CD8-positive, alpha-beta memory T cell (primary cell): ENCODE data around the gene PPP1R1B. TPM values are rescaled to one million over a fixed set of nuclear protein-coding genes. Genes with fewer than 3 reads are reported as not detected.

ENCODE experiments used
- CTCF ChIA-PET: fragments of 350-600 bp; sonication (Branson Sonifier 250); formaldehyde crosslinking; loops from one replicate; lab custom pipeline; 2021; ENCODE audit warnings: antibody characterized with exemption; lab: Charles Lee
- POLR2A ChIA-PET: fragments of 350-600 bp; sonication (Branson Sonifier 250); formaldehyde crosslinking; loops from one replicate; lab custom pipeline; 2021; ENCODE audit warnings: antibody characterized with exemption; lab: Charles Lee
- DNase-seq, 5 donors: peaks; one replicate each; pipeline versions ENCODE4 v3.0.0 to v3.0.0-alpha.2; 2020 to 2022; ENCODE audit warnings: mixed read lengths in 1 of 5
- H3K27ac ChIP-seq: one replicate; pipeline ENCODE4 v1.7.0; 2013; ENCODE audit warnings: low read depth, mild to moderate bottlenecking, low read length, moderate library complexity
- H3K27me3 ChIP-seq: 2 replicates; pipeline ENCODE4 v1.7.0; 2013; ENCODE audit warnings: low read length, mild to moderate bottlenecking; ENCODE audit not compliant: insufficient read depth, poor library complexity, severe bottlenecking
- H3K36me3 ChIP-seq: 2 replicates; pipeline ENCODE4 v1.7.0; 2013; ENCODE audit warnings: mild to moderate bottlenecking, low read length, moderate library complexity; ENCODE audit not compliant: insufficient read depth
- H3K4me1 ChIP-seq: 2 replicates; pipeline ENCODE4 v1.7.0; 2013; ENCODE audit warnings: mild to moderate bottlenecking, low read length, moderate library complexity; ENCODE audit not compliant: insufficient read depth
- H3K4me3 ChIP-seq: 2 replicates; pipeline ENCODE4 v1.7.0; 2013; ENCODE audit warnings: mild to moderate bottlenecking, low read length
- H3K9me3 ChIP-seq: 2 replicates; pipeline ENCODE4 v1.7.0; 2013; ENCODE audit warnings: mild to moderate bottlenecking, low read length
- H3K27ac Mint-ChIP-seq, 8 donors: one replicate each; pipeline ENCODE4 v1.8.0; 2020 to 2021; ENCODE audit warnings: mixed read lengths in 8 of 8, mild to moderate bottlenecking in 6 of 8, inconsistent platforms in 3 of 8, moderate library complexity in 3 of 8
- H3K27me3 Mint-ChIP-seq, 2 donors: one replicate each; pipeline ENCODE4 v1.8.0; 2020 to 2021; ENCODE audit warnings: mixed read lengths in 2 of 2, mild to moderate bottlenecking in 1 of 2, moderate library complexity in 1 of 2
- H3K36me3 Mint-ChIP-seq, 3 donors: one replicate each; pipeline ENCODE4 v1.8.0; 2020 to 2021; ENCODE audit warnings: mixed read lengths in 3 of 3, inconsistent platforms in 1 of 3, mild to moderate bottlenecking in 1 of 3
- H3K4me1 Mint-ChIP-seq, 3 donors: one replicate each; pipeline ENCODE4 v1.8.0; 2020 to 2021; ENCODE audit warnings: mixed read lengths in 3 of 3, inconsistent platforms in 1 of 3, mild to moderate bottlenecking in 1 of 3
- H3K4me3 Mint-ChIP-seq, 7 donors: one replicate each; pipeline ENCODE4 v1.8.0; 2020 to 2021; ENCODE audit warnings: mixed read lengths in 7 of 7, mild to moderate bottlenecking in 6 of 7, moderate library complexity in 4 of 7, inconsistent platforms in 2 of 7
- H3K9me3 Mint-ChIP-seq, 5 donors: one replicate each; pipeline ENCODE4 v1.8.0; 2020 to 2022; ENCODE audit warnings: mixed read lengths in 5 of 5, mild to moderate bottlenecking in 3 of 5, moderate library complexity in 2 of 5, inconsistent platforms in 1 of 5
- polyA plus RNA-seq: library from polyadenylated mRNA; unstranded; fragments of 300-500 nt; fragmentation: Illumina TruSeq; gene quantifications from one replicate; pipeline ENCODE4 v1.2.3, GENCODE V29; 2021
- total RNA-seq, 2 experiments: library from RNA; stranded (reverse); gene quantifications; one replicate each; pipeline ENCODE4 v1.2.3, GENCODE V29; 2021

Gene PPP1R1B
- total and polyA plus RNA-seq, 3 experiments from 2014 or later: not detected

- peaks cover 9% of the 10 kb centered on the region for H3K4me1 ChIP-seq
- no peak overlapping the region for H3K27ac ChIP-seq
- DNase-seq: no peak
- H3K36me3 ChIP-seq: no peaks in the 10 kb centered on the region
- Mint-ChIP-seq H3K27ac (no peak overlapping the region), H3K36me3 (peaks cover 0 to 2% (median 0%) of the 10 kb centered on the region in 3 donors), H3K9me3 (peaks cover 0 to 2% (median 0%) of the 10 kb centered on the region in 5 donors), H3K27me3 (peaks cover 12 to 38% of the 10 kb centered on the region in 2 donors), H3K4me1 (peaks cover 0 to 9% (median 7%) of the 10 kb centered on the region in 3 donors), H3K4me3 (peak overlapping the region in 1 of 7 donors; percentile 38)
- ChIA-PET POLR2A (no interaction called here), CTCF (interaction anchor here (1.1 to 3.7 kb wide), 3 partner anchors 8 to 53 kb away, joined by 3 to 15 read pairs (median 3); partner anchors contain the start of gene PNMT)
- H3K27me3 ChIP-seq: peaks cover 4% of the 10 kb centered on the region
- no peak overlapping the region for H3K4me3 ChIP-seq
- H3K9me3 ChIP-seq: no peaks in the 10 kb centered on the region
Observed at GRCh38 chr17:39615434-39615833, 11.3 kb upstream of the PPP1R1B start.

DNA sequence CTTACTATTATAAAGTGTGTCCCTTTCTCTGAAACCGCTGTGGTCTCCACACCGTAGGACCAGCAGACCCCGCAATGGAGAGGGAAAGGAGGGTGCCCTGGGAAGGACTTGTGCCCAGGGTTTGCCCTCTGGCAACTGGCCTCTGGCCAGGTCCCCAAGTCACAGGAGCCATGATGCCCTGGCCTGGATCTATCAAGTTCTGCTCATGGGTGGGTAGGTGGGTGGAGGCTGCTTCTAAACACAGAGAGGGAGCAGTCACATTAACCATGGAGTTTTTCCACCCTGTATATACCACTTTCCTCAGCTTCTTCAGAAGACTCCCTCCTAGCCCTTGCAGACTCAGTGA, 9.7 kb upstream of the PPP1R1B start:
- H3K36me3 ChIP-seq: no peaks in the 10 kb centered on the region
- no peak overlapping the region for H3K27ac ChIP-seq
- peak overlapping the region; percentile 41 for H3K4me3 ChIP-seq
- Mint-ChIP-seq H3K9me3 (no peaks in the 10 kb centered on the region), H3K4me1 (peaks cover 4 to 12% (median 11%) of the 10 kb centered on the region in 3 donors), H3K4me3 (peak overlapping the region; percentile 54 to 85 (median 66)), H3K27me3 (peaks cover 9 to 29% of the 10 kb centered on the region in 2 donors), H3K27ac (no peak overlapping the region), H3K36me3 (peaks cover 0 to 2% (median 0%) of the 10 kb centered on the region in 3 donors)
- CTCF ChIA-PET: interaction anchor here (1.0 to 11.4 kb wide), 2 partner anchors 17 to 35 kb away, joined by 4 to 161 read pairs; partner anchors contain the start of gene STARD3
- no peak for DNase-seq
- peaks cover 12% of the 10 kb centered on the region for H3K4me1 ChIP-seq
- H3K9me3 ChIP-seq: no peaks in the 10 kb centered on the region
- POLR2A ChIA-PET: no interaction called here
- peaks cover 4% of the 10 kb centered on the region for H3K27me3 ChIP-seq

DNA sequence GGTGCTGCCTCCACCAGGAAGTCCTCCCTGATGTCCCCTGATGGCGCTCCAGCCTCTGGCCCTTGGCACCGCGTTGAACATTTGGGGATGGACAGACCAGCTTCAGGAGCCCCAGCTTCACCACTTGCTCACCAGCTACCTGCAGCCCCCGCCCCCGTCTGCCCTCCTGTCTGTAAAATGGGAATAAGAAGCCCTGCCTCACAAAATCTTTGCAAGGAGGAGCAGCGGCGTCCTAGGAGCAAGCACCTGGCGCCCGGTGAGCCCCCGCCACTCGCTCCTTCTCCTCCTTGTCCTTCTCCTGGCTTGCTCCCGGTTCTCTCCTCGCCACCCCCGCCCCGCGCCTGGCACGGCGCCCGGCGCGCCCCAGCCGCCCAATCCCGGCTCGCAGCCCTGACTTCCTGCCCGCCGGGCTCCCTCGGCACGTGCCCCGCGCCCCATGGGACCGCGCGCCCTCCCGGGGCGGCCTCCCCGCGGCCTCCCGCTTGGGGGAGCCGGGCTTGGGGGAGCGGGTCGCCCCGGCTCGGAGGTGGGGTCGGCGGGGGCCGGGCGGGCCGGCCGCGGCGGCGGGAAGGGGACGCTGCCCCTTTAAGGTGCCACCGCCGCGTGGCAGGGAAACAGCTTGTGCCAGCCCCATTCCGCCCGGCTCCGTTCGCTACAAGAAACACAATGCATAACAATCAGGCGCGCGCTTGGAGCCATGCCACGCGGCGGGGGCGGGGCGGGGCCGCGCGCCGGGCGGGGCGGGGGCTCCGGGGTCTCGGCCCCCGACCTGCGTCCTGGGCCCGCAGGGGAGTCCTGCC, 9.1 kb upstream of the PPP1R1B start:
- Histone ChIP-seq H3K4me3 (peak overlapping the region; percentile 41), H3K36me3 (no peaks in the 10 kb centered on the region), H3K27me3 (peaks cover 4% of the 10 kb centered on the region), H3K9me3 (no peaks in the 10 kb centered on the region), H3K4me1 (peaks cover 16% of the 10 kb centered on the region), H3K27ac (no peak overlapping the region)
- H3K4me3 Mint-ChIP-seq: peak overlapping the region; percentile 72 to 90 (median 82)
- H3K4me1 Mint-ChIP-seq: peaks cover 10 to 17% (median 16%) of the 10 kb centered on the region in 3 donors
- CTCF ChIA-PET: interaction anchor here (1.0 to 11.4 kb wide), 3 partner anchors 16 to 70 kb away, joined by 4 to 161 read pairs (median 5); partner anchors contain the start of gene STARD3
- peak; percentile 32 to 68 (median 47) for DNase-seq
- H3K36me3 Mint-ChIP-seq: peaks cover 0 to 2% (median 0%) of the 10 kb centered on the region in 3 donors
- no peaks in the 10 kb centered on the region for H3K9me3 Mint-ChIP-seq
- H3K27ac Mint-ChIP-seq: no peak overlapping the region
- POLR2A ChIA-PET: no interaction called here
- H3K27me3 Mint-ChIP-seq: peaks cover 9 to 29% of the 10 kb centered on the region in 2 donors

GRCh38 chr17:39618246-39618913, 8.4 kb upstream of the PPP1R1B start:
- peak overlapping the region; percentile 72 to 90 (median 82) for H3K4me3 Mint-ChIP-seq
- peak overlapping the region in 2 of 8 donors; percentile 66 to 74 for H3K27ac Mint-ChIP-seq
- ChIA-PET POLR2A (interaction anchor here (1.4 kb wide), 1 partner anchor 19 kb away, joined by 3 read pairs; the partner anchor contains the start of gene STARD3), CTCF (interaction anchor here (1.3 to 11.4 kb wide), 5 partner anchors 15 to 362 kb away, joined by 4 to 161 read pairs (median 5); partner anchors contain the start of genes MIEN1, PSMD3 and STARD3)
- peak overlapping the region; percentile 51 for H3K4me3 ChIP-seq
- H3K9me3 ChIP-seq: no peaks in the 10 kb centered on the region
- H3K36me3 ChIP-seq: no peaks in the 10 kb centered on the region
- no peaks in the 10 kb centered on the region for H3K9me3 Mint-ChIP-seq
- H3K27me3 Mint-ChIP-seq: peaks cover 2 to 21% of the 10 kb centered on the region in 2 donors
- peaks cover 4% of the 10 kb centered on the region for H3K27me3 ChIP-seq
- peaks cover 0 to 2% (median 0%) of the 10 kb centered on the region in 3 donors for H3K36me3 Mint-ChIP-seq
- DNase-seq: no peak
- peaks cover 24% of the 10 kb centered on the region for H3K4me1 ChIP-seq
- H3K27ac ChIP-seq: no peak overlapping the region
- peaks cover 16 to 24% (median 18%) of the 10 kb centered on the region in 3 donors for H3K4me1 Mint-ChIP-seq

DNA sequence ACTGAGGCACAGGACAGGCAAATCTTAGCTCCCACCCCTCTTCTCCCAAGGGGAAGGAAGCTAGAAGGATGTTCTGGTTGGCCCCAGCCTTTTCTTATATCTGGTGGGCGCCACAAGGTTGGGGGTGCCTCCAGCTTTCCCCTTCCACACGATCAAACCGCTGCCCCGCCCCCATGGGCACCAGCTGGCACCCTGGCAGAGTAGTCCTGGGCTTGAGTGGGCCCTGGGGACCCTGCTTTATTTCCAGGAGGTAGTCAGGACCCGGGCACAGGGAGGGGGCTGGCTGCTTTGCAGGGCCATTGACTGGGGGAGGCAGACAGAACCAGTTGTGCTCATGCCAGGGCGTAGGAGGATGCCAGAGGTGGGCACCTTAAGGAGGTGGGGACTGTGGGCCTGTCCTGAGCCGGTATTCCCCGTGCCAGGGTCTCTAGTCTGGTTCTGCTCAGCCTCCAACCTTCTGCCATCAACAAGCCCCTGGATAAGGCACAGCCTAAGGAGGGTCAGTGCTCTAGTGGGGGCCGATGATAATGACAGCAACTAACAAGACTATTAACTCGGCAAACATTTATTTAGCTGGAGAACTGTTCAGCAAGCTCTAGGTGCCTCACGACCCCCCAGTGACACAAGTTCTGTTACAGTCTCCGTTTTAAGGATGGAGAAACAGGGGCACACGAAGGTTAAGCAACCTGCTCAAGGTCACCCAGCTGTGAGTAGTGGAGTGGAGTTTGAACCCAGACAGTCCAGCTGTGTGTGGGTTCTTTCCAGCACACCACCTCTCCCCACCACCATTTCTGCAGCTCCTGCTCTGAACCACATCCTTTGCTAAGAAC, 7.6 kb upstream of the PPP1R1B start:
- H3K27me3 ChIP-seq: peaks cover 4% of the 10 kb centered on the region
- no peaks in the 10 kb centered on the region for H3K36me3 ChIP-seq
- H3K4me3 ChIP-seq: no peak overlapping the region
- no peak for DNase-seq
- Mint-ChIP-seq H3K27me3 (peaks cover 1 to 18% of the 10 kb centered on the region in 2 donors), H3K4me1 (peaks cover 20 to 30% (median 20%) of the 10 kb centered on the region in 3 donors), H3K27ac (peak overlapping the region in 1 of 8 donors; percentile 56), H3K36me3 (peaks cover 0 to 2% (median 0%) of the 10 kb centered on the region in 3 donors), H3K4me3 (peak overlapping the region in 6 of 7 donors; percentile 19 to 82 (median 37)), H3K9me3 (no peaks in the 10 kb centered on the region)
- ChIA-PET POLR2A (interaction anchor here (0.5 to 1.4 kb wide), 2 partner anchors 18 to 111 kb away, joined by 3 to 5 read pairs; partner anchors contain the start of gene STARD3), CTCF (interaction anchor here (1.1 to 11.4 kb wide), 6 partner anchors 12 to 362 kb away, joined by 3 to 161 read pairs (median 4); partner anchors contain the start of genes MIEN1, PSMD3 and STARD3)
- no peak overlapping the region for H3K27ac ChIP-seq
- no peaks in the 10 kb centered on the region for H3K9me3 ChIP-seq
- H3K4me1 ChIP-seq: peaks cover 27% of the 10 kb centered on the region

GRCh38 chr17:39619786-39620101, 7.0 kb upstream of the PPP1R1B start:
- H3K27ac ChIP-seq: no peak overlapping the region
- Mint-ChIP-seq H3K27me3 (peaks cover 0 to 13% of the 10 kb centered on the region in 2 donors), H3K4me3 (peak overlapping the region in 1 of 7 donors; percentile 20), H3K9me3 (no peaks in the 10 kb centered on the region), H3K27ac (peak overlapping the region in 1 of 8 donors; percentile 56), H3K4me1 (peaks cover 20 to 30% (median 20%) of the 10 kb centered on the region in 3 donors), H3K36me3 (peaks cover 0 to 2% (median 0%) of the 10 kb centered on the region in 3 donors)
- peaks cover 27% of the 10 kb centered on the region for H3K4me1 ChIP-seq
- DNase-seq: no peak
- H3K9me3 ChIP-seq: no peaks in the 10 kb centered on the region
- no peaks in the 10 kb centered on the region for H3K36me3 ChIP-seq
- CTCF ChIA-PET: interaction anchor here (1.1 to 11.4 kb wide), 5 partner anchors 13 to 361 kb away, joined by 3 to 161 read pairs (median 4); partner anchors contain the start of genes MIEN1, PSMD3 and STARD3
- peaks cover 4% of the 10 kb centered on the region for H3K27me3 ChIP-seq
- H3K4me3 ChIP-seq: no peak overlapping the region
- POLR2A ChIA-PET: interaction anchor here (0.5 to 1.4 kb wide), 3 partner anchors 18 to 224 kb away, joined by 3 to 5 read pairs (median 3); partner anchors contain the start of gene STARD3
